ENCODE data around the gene TTC34.

DNA sequence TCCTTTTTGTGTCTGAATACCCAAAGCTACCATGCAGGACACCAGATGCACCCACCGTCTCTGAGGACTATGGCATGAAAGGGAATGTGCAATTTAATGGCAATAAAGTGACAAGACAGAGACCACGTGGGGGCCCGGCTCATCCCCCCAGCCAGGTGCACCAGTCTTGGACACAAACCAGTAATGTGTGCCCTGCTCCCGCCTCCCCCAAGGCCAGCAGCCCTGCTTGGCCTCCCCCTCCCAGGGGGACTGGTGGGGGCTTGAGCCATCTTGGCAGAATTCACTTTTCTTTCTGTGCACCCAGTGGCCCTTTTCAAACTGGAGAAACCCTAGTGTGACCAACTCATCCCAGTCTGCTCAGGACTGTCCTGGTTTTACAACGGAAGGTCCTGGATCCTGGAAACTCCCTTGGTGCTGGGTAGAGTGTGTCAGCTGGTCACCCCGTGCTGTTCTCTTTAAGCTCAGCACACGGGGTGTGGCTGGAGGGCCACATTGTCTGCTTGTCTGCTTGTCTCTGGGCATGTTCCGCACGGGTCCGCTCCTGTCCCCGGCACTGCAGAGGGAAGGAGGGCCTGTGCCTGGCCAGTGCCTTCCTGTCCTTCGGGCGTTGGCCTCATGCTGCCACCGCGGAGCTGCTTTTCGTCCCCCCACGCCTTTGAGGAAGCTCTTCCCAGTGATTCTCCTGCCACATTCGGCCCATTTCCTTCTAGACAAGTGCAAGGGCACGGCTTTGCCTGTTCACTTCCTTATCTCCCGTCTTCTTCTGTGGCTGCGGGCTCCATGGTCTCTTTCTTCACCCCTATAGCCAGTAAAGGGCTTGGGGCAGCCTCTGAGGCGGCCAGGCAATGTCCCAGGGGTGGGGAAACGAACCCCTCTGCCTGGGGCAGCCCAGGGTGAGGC is 45.8 kb upstream of the TTC34 start:
- TF ChIP-seq, protein P1, sequence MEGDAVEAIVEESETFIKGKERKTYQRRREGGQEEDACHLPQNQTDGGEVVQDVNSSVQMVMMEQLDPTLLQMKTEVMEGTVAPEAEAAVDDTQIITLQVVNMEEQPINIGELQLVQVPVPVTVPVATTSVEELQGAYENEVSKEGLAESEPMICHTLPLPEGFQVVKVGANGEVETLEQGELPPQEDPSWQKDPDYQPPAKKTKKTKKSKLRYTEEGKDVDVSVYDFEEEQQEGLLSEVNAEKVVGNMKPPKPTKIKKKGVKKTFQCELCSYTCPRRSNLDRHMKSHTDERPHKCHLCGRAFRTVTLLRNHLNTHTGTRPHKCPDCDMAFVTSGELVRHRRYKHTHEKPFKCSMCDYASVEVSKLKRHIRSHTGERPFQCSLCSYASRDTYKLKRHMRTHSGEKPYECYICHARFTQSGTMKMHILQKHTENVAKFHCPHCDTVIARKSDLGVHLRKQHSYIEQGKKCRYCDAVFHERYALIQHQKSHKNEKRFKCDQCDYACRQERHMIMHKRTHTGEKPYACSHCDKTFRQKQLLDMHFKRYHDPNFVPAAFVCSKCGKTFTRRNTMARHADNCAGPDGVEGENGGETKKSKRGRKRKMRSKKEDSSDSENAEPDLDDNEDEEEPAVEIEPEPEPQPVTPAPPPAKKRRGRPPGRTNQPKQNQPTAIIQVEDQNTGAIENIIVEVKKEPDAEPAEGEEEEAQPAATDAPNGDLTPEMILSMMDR (IDR thresholded peaks at IDR 0.05; ENCODE audit: insufficient read depth, low read length, poor library complexity, severe bottlenecking): no peak
- TF ChIP-seq EZH2phosphoT487 (conservative IDR thresholded peaks at IDR 0.05; ENCODE audit: low read length): no peak

Data from SU-DHL-6 (cell line).